Measurements from ENCODE around the gene DCST1.
A peak's percentile ranks its signal among the peaks of the same experiment; 100 is the strongest.

- no peak for TF ChIP-seq GATA3 (IDR thresholded peaks at IDR 0.05; ENCODE audit: low read depth, low read length)
- TF ChIP-seq GATA2 (IDR thresholded peaks at IDR 0.05; ENCODE audit: low read depth, low read length): peak; percentile 59; the same call in 1 of the 2 replicates
These were observed 30.6 kb downstream of the DCST1 start for GRCh38 chr1:155064111-155064831.

Measured in SH-SY5Y (cell line).